ENCODE results near the gene SCN10A.

SCN10A gene

DNA sequence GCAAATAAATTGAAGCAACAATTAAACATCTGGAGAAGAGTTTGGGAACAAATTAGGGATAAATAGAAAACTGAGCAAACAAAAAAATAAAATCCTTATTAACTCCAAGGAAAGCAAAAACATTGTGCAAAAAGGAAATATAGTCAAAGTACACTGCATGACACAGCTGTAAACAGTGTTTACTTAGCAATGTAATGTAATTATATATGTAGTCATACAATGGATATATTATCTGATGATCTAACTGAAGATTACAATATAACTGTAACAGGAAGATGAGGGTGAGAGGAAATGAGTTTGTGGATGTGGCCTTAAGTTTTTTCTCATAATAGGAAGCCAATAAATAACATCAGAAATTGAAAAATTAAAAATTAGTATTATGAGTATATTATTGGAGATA lies 42.5 kb downstream of the SCN10A start:
- no peak for DNase-seq (ENCODE audit: low spot score)

DNA sequence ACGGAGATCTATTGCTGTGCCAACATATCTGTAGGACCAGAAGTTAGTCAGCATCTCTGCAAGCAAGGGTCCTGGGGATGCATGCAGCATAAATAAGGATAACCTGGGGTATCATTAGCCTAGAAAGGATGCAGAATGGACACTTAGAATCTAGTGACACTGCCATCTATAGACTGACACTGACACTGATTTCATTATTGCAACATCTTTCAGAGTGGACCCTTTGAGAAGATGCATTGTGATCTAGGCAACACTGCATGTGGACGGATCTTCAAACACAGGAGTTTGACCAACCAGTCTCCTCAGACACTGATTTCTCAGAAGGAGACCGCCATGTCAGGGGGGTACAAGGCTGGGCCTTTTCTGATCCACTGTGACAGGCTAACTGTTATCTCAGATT lies 52.4 kb downstream of the SCN10A start:
- no peak for DNase-seq (ENCODE audit: low spot score)

DNA sequence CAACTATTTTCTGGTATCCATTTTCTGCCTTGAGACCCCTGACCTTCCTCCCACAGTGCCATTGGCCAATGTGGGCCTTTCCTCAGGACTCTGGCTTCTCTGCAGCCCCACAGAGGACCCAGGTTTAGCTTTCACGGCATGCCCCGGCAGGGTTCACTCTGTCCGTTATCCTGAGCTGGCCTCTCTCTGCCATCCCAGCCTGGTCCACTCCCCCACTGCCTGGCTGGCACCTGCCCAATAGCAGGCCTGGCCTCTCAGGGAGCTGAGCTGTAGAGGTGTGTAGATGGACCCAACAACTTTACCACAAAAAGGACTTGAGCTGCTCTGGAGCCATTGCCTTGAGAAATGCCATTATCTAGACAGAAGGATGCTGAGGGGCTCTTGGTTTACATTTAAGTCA lies 57.5 kb downstream of the SCN10A start:
- no peak for DNase-seq (ENCODE audit: low spot score)

DNA sequence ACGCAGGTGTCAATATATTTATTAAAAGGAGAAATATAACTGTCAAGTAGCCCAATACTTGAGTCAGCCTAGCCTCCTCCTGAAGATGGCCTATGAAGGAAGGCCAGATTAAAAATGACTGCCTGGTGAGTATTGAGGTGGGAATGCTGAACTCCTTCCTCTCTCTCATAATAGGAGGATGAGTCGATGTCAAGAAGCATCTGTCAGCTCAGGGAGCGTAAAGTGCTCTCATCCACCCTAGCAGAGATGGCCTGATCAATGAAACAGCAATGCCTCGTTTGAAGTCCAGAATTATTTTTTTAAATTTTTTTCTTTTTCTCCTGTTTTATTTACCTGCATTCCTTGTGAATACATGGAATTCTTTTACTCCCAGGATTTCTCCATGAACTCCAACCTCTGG lies 58.3 kb downstream of the SCN10A start:
- no peak for DNase-seq (ENCODE audit: low spot score)

DNA sequence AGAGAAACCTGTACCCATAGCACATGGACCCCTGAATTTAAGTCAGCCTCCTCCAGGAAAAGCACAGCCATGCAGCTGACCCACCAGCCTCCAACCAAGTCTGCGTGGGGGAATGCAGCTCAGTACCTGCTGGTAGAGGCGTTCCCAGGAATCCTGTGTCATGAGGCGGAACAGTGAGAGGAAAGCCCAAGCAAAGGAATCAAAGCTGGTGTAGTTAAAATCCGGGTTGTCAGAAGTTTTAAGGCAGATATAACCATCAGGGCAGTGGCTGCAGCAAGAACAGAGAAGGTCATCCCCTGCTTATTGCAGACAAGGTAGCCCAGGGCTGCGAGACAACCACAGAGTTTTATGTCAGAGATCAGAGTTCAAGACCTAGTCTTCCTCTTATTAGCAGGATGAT lies 59.1 kb downstream of the SCN10A start:
- no peak for DNase-seq (ENCODE audit: low spot score)

DNA sequence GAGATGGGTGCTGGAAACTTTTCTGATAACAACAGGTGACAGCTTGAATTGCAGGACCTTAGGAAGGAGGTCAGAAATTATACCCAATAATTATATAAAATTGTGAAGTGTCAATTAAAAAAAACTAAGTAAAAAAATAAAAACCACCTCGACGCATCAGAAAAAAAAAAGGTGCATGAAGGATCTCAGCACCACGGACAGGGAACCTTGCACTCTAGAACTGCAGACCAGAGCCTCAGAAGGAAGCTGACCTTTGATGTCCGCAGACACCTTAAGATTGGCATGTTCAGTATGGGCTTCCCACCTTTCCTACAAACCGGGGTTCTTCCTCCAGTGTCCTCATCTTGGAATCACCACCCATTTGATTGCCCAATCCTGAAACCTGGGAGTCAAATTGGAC lies 60.9 kb downstream of the SCN10A start:
- DNase-seq (ENCODE audit: low spot score) = peak; percentile 33

DNA sequence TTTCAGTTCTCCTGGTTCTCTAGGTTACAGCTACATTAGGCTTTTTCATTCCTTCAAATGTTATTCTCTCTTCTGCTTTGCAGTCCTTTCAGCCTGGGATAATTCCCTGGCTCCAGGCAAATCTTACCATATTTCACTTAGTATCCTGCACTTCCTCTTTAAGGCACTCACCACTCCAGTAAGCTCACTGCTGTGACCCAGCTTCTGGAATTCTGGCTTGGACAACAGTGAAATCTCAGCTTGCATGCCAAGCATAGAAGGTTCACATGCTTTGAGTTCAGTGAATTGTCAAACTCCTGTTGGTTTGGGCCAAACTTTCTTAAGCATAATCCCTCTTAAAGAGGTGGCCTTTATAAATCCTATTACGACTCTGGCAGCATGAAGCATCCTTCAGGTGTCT lies 69.4 kb downstream of the SCN10A start:
- no peak for DNase-seq (ENCODE audit: low spot score)

DNA sequence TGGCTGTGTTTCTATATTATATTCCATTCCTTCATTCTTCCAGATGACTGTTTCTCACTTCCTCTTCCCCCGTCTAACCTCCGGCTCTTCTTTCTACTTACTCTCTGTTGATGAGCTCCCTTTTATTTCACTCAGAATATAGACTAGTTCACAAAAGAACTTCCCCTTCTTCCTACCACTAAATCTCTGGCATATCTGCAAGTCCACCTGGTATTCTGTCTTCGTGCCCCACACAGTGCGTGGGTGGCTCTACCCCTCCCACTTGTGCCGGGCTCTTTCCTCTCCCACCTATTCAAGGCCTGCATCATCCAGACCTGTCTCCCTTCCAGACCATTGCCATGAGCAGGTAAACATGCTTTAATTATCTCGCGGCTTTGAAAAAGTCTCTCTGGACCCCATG lies 73.0 kb downstream of the SCN10A start:
- DNase-seq (ENCODE audit: low spot score) = no peak

DNA sequence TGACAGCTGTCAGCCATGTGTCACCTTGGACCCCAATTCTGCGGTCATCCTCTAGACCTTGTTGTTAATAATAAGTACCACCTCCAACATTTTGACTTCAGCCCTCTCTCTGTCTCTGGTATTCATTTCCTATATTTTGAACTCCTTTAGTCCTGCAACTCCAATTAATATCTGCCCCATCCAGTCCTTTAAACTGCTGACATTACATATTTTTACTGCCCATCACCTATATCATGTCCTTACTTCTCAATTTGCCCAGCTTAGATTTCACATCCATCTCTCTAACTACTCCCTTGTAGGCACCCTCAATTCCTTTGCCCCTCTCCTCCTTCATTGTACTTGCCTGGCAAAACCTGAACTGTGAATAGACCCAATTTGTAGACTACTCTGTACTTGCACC lies 73.5 kb downstream of the SCN10A start:
- no peak for DNase-seq (ENCODE audit: low spot score)

DNA sequence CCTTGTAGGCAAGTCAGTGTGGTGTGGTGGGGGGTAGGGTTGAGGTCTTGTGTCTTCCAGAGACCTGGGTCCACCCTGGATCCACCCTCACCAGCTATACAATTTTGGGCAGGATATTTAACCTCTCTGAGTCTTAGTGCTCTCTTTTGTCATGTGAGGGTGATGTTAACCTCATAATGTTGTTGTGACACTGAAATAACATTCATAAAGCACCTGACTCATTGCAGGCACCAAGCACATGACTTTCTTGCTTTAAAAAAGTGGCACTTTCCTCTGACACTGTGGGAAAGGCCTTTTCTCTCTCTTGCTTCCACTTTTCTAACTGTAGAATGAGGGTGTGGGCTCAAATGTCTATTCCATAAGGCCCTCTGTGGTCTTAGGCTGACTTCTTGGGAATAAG lies 75.5 kb downstream of the SCN10A start:
- no peak for DNase-seq (ENCODE audit: low spot score)

DNA sequence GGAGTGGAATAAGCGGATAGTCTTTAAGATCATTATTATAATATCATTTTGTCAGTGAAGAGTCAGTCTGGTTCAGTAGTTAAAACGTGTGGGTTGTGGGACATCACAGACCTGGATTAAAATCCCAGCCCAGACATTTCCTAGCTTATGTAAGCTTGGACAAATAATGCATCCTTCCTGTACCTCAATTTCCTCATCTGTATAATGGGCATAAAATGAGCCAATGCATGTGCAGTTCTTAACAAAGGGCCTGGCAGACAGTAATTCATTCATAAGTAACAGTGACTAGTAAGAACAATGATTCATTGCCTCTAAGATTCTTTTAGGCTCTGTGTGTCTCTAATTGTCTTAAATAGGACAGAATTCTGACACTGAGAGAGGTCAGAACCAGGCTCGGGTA lies 76.1 kb downstream of the SCN10A start:
- DNase-seq (ENCODE audit: low spot score) = no peak

DNA sequence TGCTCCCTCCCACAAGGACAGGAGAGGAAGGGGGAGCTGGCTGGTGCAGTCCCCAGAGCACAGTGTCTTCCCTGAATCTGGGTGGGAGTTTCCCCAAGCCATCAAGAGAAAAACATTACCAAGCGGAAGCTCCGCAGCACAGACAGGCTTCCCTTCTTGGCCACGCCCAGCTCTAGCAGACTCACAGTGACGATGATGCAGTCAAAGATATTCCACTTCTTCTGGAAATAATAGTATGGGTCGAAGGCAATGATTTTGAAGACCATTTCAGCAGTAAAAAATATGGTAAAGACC lies 76.7 kb downstream of the SCN10A start:
- DNase-seq (ENCODE audit: low spot score) = no peak

DNA sequence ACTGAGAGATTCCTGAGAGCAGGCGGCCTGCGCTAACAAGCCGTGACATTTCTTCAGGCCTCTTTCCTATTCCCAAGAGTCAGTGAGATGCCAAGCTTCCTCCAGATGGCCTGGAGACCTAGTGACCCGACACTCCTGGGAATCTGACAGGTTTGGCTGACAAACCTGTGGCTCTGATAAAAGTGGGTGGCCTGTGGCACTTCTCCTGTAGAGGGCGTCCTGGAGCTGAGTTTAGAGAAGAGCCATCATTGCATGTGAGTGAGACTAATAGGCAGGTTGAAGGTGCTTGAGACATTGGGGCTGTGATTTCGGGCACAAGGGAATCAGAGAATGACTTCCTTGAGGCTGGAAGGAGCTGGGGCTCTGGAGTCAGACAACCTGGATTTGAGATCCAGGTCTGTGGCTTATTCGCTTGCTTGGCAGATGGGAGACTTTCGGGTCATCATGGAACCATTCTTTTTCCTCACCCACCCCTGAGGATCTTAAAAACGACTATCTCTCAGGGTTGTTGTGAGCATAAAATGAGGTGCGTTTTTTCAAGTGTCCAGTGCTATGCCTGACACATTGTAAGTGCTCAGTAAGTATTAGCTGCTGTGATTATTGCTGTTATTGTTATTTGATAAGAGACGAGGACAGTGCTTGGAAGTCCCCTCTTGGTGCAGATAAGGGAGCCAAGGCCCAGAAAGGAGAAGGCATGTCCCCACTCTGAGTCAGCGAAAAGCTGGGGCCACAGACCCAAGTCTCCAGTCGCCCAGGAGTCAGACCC lies 77.2 kb downstream of the SCN10A start:
- DNase-seq (ENCODE audit: low spot score) = peak; percentile 76

DNA sequence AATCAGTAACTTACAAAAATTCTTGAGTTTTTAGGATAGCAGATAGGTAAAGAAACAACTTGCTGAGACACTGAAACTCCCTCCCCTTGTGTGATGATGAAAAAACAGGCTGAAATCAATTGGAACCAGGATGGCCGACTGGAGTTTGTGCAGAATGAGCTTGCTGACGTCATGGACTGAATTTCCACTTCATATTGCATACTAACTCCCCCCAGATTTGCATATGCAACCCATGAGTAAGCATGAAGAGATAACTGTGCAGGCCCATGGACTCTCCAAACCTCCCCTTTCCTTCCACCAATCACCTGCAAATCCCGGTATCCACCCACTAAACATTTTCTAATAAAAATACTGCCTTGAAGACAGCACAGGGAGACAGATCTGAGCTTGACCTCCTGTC lies 84.5 kb downstream of the SCN10A start:
- no peak for DNase-seq (ENCODE audit: low spot score)

DNA sequence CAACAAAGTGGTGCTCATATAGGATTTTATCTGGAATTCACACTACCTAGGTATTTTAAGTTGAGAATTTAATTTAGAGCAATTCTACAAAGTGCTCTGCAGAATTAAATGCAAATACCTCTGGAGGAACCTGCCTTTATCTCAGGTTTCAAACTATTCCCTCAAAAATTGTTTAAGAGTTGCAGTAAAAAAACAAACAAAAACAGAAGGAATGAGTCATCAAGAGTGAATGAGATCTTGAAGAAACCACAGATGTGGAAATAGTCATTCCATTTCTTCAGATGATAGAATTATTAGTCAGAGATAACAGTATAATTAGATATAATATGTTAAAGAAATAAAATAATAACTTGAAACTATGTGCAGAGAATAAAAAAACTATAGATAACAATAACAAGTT lies 85.7 kb downstream of the SCN10A start:
- no peak for DNase-seq (ENCODE audit: low spot score)

DNA sequence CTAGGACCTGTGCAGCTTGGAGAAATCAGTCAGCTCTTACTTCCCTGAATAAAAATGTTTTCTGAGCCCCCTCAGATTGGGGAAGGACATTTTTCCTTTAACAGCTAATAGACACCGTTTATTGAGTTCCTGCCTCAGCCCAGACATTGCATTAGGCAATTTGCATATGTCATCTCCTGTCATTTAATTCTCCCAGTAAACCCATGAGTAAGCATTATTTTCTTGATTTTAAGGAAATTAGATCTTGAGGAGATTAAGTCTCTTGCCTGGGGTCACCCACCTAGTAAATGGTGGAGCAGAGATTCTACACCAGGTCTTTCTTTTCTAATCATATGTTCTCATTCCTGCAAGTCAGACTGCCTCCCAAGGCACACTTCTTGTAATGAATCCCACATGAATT lies 88.0 kb downstream of the SCN10A start:
- no peak for DNase-seq (ENCODE audit: low spot score)

DNA sequence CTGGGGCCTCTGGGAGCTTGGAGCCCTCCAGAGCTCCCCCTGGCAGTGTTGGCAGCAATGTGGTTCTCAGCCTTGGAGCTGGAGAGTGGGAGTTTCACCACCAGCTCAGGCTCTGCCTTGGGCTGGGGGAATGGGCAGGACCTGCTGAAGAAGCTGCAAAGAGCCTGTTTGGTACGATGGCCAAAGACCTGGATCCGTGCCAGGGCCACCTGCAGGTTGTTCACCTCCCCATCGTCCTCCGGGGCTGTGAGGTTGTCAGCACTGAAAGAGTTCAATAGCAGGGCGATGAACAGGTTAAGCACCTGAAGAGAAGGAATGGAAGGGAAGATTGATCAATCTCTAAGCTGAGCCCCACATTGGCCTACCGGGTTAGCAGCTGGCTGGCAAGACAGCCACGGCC lies 89.3 kb downstream of the SCN10A start:
- no peak for DNase-seq (ENCODE audit: low spot score)

DNA sequence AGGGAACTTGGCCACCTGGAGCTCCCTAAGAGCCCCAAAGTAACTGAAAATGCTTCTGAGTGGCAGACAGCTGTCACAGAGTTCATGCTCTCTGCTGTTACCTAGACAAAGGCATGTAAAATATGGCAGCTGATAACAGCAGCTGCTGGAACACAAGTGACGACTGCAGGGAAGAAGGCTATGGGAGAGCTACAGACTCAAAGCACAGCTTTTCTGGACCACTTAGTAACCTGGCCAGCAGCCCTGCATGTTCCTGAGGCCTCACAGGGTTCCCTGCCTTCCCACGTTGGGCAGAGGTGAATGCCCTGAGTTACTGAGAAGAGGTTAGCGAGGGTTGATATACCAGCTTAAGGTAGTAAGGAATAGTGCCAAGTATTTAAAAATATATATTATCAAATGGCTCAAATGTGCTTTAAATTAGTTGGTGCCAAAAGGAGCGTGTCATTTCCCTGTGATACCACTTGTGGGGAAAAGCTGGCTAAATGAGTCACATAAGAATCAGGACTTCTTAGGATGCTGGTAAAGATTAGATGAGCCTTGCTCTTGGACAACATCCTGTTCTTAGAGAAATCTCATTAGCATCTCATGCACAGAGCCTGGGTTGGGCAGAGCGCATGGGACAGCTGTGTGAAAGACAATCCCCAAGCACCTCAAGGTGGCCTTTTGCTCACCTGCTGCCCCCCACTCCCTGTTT lies 90.1 kb downstream of the SCN10A start:
- DNase-seq (ENCODE audit: low spot score) = no peak

DNA sequence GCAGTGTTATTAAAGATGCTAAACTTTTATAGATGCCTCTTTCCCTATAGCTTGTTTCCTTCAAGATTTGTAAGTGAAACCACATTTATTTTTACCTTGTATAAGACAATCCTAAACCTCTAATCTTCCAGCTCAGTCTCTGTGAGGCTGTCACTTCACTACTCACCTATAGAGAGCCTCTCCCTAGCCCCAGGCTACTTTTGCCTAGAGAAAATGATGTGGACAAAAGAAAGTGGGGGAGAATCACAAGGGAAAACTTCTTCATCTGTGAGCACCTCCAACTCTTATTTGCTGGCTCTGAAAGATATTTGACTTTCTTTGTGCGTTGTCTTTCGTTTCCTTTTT lies 91.7 kb downstream of the SCN10A start:
- no peak for DNase-seq (ENCODE audit: low spot score)

DNA sequence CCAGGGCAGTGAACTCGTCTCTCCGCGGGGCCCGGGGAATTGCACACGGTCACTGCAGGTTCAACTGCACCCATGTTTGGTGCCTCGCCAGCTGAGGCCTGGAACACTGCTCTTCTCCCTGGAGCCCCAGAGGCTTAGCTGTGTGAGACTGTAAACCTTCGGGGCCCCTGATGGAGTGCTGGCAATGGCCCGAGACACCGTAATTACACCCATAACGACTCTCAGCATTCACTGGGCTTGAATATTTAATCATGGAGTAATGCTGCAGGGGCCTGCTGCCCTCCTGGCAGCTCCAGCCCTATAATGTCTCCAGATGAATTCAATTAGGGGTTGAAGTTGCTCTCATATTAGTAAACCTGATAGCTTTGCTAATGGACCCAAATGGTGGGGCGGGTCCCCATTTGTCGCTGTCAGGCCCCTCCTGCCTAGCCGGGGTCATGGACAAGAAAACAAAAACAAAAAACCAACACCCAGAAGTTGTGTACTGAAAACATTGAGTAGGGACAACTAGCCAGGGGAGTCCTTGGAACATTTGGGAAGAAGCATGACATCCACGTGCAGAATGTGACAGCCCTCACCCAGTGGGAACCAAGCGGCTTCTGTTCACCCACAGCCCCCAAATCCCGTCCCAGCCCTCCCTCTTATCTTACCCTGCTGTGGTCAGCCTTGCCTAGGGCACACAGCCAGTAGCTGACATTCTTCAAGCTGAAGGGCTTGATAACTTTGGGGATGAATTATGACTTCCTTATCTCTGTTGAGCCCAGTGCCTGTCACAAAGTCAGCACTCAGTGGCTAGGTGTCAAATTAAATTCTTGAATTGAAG lies 92.2 kb downstream of the SCN10A start:
- DNase-seq (ENCODE audit: low spot score) = no peak

DNA sequence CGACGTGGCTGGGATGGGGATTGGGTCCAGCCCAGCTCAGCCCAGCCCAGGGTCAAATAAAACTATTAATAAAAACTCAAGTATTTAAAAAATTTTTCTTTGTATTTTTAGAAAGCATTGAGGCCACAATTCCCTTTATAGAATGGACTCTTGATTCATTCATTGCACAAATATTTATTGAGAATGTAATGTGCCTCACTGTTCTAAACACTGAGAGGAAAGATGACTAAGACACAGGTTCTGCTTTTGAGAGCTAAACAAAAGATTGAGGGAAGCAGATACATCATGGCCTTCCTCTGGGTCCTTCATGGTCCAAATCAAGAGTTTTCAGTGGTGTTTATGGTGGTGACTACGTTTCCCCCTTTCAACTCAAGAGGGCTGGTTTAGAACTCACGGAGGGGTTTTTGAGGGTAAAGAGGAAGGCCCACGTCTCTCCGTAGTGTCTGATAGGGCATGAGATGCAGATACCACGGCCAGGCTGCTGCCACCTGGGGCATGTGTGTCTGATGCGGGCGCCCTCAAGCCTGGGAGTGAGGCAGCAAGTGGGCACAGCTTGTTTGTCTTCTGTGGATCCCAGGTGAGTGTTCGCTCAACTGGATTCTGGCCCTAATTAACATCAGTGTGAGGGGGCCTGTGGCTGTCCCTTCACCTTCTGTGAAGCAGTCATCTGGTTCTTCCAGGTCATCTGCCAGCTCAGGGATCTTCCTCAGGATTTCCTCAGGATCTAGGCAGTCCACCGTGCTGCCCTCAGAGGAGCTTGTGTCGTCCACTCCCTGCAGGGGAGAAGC lies 93.0 kb downstream of the SCN10A start:
- DNase-seq (ENCODE audit: low spot score) = no peak

DNA sequence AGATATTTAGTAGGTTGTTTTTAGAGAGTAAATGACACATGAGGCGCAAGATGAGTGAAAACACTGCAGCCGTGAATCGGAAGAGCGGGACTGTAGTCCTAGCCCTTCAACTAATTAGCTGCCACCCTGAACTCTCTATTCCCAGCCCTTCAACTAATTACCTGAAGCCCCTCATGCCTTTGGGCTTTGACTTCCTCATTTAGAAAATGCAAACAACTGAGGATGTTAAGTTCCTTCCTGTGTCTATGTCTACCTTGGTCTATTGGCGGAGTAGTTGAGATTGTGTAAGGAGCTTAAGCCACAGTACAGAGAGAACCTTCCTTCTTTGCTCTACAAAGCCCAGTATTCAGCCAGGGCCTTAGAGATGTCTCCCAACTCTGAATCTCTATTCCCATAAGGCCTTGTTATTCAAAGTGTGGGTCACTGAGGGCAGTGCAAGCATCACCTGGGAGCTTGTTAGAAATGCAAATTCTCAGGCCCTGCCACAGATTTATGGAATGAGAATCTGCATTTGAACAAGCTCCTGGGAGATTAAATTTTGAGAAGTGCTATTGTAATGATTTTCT lies 94.7 kb downstream of the SCN10A start:
- no peak for DNase-seq (ENCODE audit: low spot score)

Measured in COLO829 (cell line).